ENCODE measurements around the gene CRNN. TPM values are rescaled to one million over a fixed set of nuclear protein-coding genes. Genes with fewer than 3 reads are reported as not detected.
A peak's percentile ranks its signal among the peaks of the same experiment; 100 is the strongest.

Gene CRNN
- total RNA-seq, 2 donors from 2014 or later, result not detected

DNA sequence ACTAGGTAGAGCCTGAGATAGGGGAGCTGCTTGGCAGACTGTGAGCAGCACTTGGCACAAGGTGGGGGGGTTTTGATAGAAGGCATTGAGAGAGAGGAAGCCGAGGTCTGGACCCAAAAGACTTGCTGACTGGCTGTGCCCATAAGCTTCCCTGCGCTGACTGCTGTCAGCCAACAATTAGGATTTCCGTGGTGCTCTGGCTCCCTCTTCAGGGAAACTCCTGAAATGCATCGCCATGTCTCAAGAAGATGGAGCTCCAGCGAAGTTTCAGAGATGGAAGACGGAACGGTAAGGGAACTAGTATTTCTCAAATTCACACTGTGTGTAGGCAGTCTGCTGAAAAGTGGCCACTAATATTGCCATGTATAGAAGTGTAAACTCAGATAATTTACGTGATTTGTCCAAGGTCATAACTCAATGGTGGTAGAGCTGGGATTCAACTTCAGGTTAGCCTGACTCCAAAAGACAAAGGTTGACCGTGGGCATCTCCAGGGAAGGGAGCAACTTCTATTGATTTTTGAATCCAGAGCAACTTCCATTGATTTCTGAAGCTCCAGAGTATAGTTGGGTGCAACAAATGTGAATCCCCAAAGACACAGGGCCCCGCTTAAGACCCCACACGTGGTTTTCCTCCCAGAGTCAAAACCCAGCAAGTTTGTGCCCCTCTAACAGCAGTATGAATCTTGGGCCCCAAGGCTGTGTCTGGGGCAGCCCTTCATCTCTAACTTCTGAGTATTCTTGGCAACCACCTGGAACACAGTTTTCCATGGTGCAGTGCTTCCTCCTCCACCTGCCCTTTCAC lies 44.5 kb upstream of the CRNN start:
- Histone ChIP-seq H3K36me3 (no peaks in the 10 kb centered on the region), H3K9me3 (no peaks in the 10 kb centered on the region), H3K27ac (no peak overlapping the region), H3K4me3 (no peak overlapping the region), H3K4me1 (no peaks in the 10 kb centered on the region), H3K27me3 (no peaks in the 10 kb centered on the region)
- peak; percentile 90 for DNase-seq (ENCODE audit: low spot score)
- TF ChIP-seq, protein P1, sequence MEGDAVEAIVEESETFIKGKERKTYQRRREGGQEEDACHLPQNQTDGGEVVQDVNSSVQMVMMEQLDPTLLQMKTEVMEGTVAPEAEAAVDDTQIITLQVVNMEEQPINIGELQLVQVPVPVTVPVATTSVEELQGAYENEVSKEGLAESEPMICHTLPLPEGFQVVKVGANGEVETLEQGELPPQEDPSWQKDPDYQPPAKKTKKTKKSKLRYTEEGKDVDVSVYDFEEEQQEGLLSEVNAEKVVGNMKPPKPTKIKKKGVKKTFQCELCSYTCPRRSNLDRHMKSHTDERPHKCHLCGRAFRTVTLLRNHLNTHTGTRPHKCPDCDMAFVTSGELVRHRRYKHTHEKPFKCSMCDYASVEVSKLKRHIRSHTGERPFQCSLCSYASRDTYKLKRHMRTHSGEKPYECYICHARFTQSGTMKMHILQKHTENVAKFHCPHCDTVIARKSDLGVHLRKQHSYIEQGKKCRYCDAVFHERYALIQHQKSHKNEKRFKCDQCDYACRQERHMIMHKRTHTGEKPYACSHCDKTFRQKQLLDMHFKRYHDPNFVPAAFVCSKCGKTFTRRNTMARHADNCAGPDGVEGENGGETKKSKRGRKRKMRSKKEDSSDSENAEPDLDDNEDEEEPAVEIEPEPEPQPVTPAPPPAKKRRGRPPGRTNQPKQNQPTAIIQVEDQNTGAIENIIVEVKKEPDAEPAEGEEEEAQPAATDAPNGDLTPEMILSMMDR (IDR thresholded peaks at IDR 0.05), result peak; percentile 93 to 96

GRCh38 chr1:152457561-152457960 lies 43.5 kb upstream of the CRNN start:
- H3K4me3 ChIP-seq, result no peak overlapping the region
- TF ChIP-seq, protein P1 (IDR thresholded peaks at IDR 0.05), result no peak
- H3K27ac ChIP-seq, result no peak overlapping the region
- H3K4me1 ChIP-seq, result no peaks in the 10 kb centered on the region
- H3K36me3 ChIP-seq, result no peaks in the 10 kb centered on the region
- no peaks in the 10 kb centered on the region for H3K27me3 ChIP-seq
- no peaks in the 10 kb centered on the region for H3K9me3 ChIP-seq
- no peak for DNase-seq (ENCODE audit: low spot score)

DNA sequence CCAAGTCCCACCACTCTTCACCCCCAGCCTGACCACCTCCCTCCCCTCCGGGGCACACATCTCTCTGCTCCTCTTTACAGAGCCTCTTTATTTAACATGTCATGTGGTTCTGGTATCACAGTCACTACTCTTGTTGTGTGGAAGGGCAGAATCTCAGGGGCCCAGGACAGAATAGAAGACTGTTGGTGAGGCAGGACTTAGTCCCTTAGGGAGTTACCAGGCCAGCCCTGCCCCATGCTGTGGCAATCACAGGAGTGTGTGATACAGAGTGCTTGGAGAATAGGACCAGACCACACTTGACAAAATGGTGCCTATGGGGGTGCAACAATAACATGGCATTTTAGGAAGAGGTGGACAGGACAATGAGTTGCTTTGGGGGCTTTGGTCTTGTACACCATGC lies 43.0 kb upstream of the CRNN start:
- TF ChIP-seq, protein P1 (IDR thresholded peaks at IDR 0.05), result no peak
- H3K4me3 ChIP-seq, result no peak overlapping the region
- no peaks in the 10 kb centered on the region for H3K36me3 ChIP-seq
- no peaks in the 10 kb centered on the region for H3K9me3 ChIP-seq
- no peaks in the 10 kb centered on the region for H3K27me3 ChIP-seq
- DNase-seq (ENCODE audit: low spot score), result no peak
- H3K27ac ChIP-seq, result no peak overlapping the region
- no peaks in the 10 kb centered on the region for H3K4me1 ChIP-seq

DNA sequence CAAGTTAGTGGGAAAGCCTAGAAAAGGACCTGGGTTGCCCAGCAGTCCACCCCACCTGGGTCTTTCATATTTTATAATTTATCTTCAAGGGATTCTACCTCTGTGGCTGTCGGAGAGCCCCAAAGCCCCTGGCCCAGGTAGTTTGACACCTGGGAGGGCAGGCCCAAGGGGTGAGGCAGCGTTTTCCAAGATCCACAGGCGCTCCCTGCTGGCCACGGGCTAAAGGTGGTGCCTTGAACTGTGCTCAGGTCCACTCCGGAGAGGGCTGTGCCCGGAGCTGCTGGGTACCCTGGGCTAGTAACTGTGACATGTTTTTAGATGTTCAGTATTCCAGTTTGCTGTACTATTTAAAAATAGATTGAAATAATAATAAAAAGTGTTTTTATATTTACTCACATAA lies 37.2 kb upstream of the CRNN start:
- TF ChIP-seq, protein P1 (IDR thresholded peaks at IDR 0.05), result no peak
- H3K36me3 ChIP-seq, result no peaks in the 10 kb centered on the region
- no peak overlapping the region for H3K27ac ChIP-seq
- no peaks in the 10 kb centered on the region for H3K4me1 ChIP-seq
- no peaks in the 10 kb centered on the region for H3K27me3 ChIP-seq
- no peaks in the 10 kb centered on the region for H3K9me3 ChIP-seq
- no peak for DNase-seq (ENCODE audit: low spot score)
- no peak overlapping the region for H3K4me3 ChIP-seq

- Histone ChIP-seq H3K4me3 (no peak overlapping the region), H3K36me3 (no peaks in the 10 kb centered on the region), H3K27ac (no peak overlapping the region), H3K9me3 (no peaks in the 10 kb centered on the region), H3K27me3 (no peaks in the 10 kb centered on the region), H3K4me1 (no peaks in the 10 kb centered on the region)
- no peak for DNase-seq (ENCODE audit: low spot score)
- TF ChIP-seq, protein P1 (IDR thresholded peaks at IDR 0.05), result no peak
Observed at GRCh38 chr1:152449661-152450060, 35.6 kb upstream of the CRNN start.

GRCh38 chr1:152448496-152448895 lies 34.4 kb upstream of the CRNN start:
- no peak for DNase-seq (ENCODE audit: low spot score)
- no peak overlapping the region for H3K27ac ChIP-seq
- H3K9me3 ChIP-seq, result no peaks in the 10 kb centered on the region
- TF ChIP-seq, protein P1 (IDR thresholded peaks at IDR 0.05), result no peak
- no peaks in the 10 kb centered on the region for H3K27me3 ChIP-seq
- H3K4me3 ChIP-seq, result no peak overlapping the region
- no peaks in the 10 kb centered on the region for H3K4me1 ChIP-seq
- H3K36me3 ChIP-seq, result no peaks in the 10 kb centered on the region

All from right atrium auricular region (tissue), 2 donors.